ENCODE results near the gene CREG1.

Gene CREG1

GRCh38 chr1:167501515-167502191 is 51.9 kb downstream of the CREG1 start:
- ChIA-PET POLR2A (no interaction called here), CTCF (interaction anchor here (1.2 to 1.3 kb wide), 2 partner anchors 33 to 39 kb away, joined by 4 read pairs; no protein-coding TSS in a partner anchor)
- Histone ChIP-seq H3K4me1 (ENCODE audit: control insufficient read depth, insufficient read depth, low read length) (no peaks in the 10 kb centered on the region), H3K4me3 (ENCODE audit: low read depth, low read length) (no peak overlapping the region), H3K9me3 (ENCODE audit: control insufficient read depth, insufficient read depth, low read depth, low read length) (no peaks in the 10 kb centered on the region), H3K27ac (ENCODE audit: extremely low read depth, low read depth, low read length) (no peak overlapping the region), H3K36me3 (ENCODE audit: control insufficient read depth in 2 of 2, insufficient read depth in 1 of 2, low read length in 2 of 2) (no peaks in the 10 kb centered on the region)
- TF ChIP-seq REST (tag by site-specific recombination; IDR thresholded peaks at IDR 0.05): no peak
- no peak for TF ChIP-seq ZNF19 (tag by site-specific recombination; IDR thresholded peaks at IDR 0.05; ENCODE audit: low read depth)
- TF ChIP-seq ZNF114 (tag by site-specific recombination; IDR thresholded peaks at IDR 0.05): no peak
- TF ChIP-seq ZNF555 (tag by site-specific recombination; conservative IDR thresholded peaks at IDR 0.05): no peak
- no peak for TF ChIP-seq BCL6B (tag by site-specific recombination; IDR thresholded peaks at IDR 0.05)
- no peak for TF ChIP-seq ZNF596 (tag by site-specific recombination; IDR thresholded peaks at IDR 0.05)
- TF ChIP-seq ZNF280D (tag by site-specific recombination; IDR thresholded peaks at IDR 0.05): no peak
- TF ChIP-seq REPIN1 (tag by site-specific recombination; IDR thresholded peaks at IDR 0.05; ENCODE audit: low read depth): no peak
- no peak for TF ChIP-seq ZNF530 (tag by site-specific recombination; IDR thresholded peaks at IDR 0.05; ENCODE audit: low read depth)
- no peak for TF ChIP-seq ZNF701 (tag by site-specific recombination; IDR thresholded peaks at IDR 0.05)
- TF ChIP-seq ZNF670 (tag by site-specific recombination; IDR thresholded peaks at IDR 0.05; ENCODE audit: low read depth): no peak
- TF ChIP-seq BCL11A (tag by site-specific recombination; IDR thresholded peaks at IDR 0.05; ENCODE audit: low read depth): no peak
- TF ChIP-seq ZNF792 (tag by site-specific recombination; IDR thresholded peaks at IDR 0.05): no peak

GRCh38 chr1:167500283-167500860 is 53.2 kb downstream of the CREG1 start:
- Histone ChIP-seq H3K9me3 (ENCODE audit: control insufficient read depth, insufficient read depth, low read depth, low read length) (no peaks in the 10 kb centered on the region), H3K27ac (ENCODE audit: extremely low read depth, low read depth, low read length) (no peak overlapping the region), H3K36me3 (ENCODE audit: control insufficient read depth in 2 of 2, insufficient read depth in 1 of 2, low read length in 2 of 2) (no peaks in the 10 kb centered on the region), H3K4me3 (ENCODE audit: low read depth, low read length) (no peak overlapping the region), H3K4me1 (ENCODE audit: control insufficient read depth, insufficient read depth, low read length) (no peaks in the 10 kb centered on the region)
- ChIA-PET POLR2A (no interaction called here), CTCF (interaction anchor here (0.7 to 1.1 kb wide), 2 partner anchors 30 to 590 kb away, joined by 3 read pairs; no protein-coding TSS in a partner anchor)
- no peak for TF ChIP-seq ZNF596 (tag by site-specific recombination; IDR thresholded peaks at IDR 0.05)
- no peak for TF ChIP-seq ZNF366 (tag by site-specific recombination; conservative IDR thresholded peaks at IDR 0.05)
- no peak for TF ChIP-seq ZNF341 (tag by site-specific recombination; IDR thresholded peaks at IDR 0.05; ENCODE audit: low read depth)
- no peak for TF ChIP-seq ZNF449 (tag by site-specific recombination; IDR thresholded peaks at IDR 0.05)
- no peak for TF ChIP-seq ZFP3 (tag by site-specific recombination; IDR thresholded peaks at IDR 0.05; ENCODE audit: low read depth)
- no peak for TF ChIP-seq ZBTB20 (tag by site-specific recombination; IDR thresholded peaks at IDR 0.05)
- TF ChIP-seq ZNF626 (tag by site-specific recombination; IDR thresholded peaks at IDR 0.05): no peak
- TF ChIP-seq ZNF398 (tag by site-specific recombination; IDR thresholded peaks at IDR 0.05): no peak
- no peak for TF ChIP-seq ZNF274 (IDR thresholded peaks at IDR 0.05; ENCODE audit: low read length)
- no peak for TF ChIP-seq ZNF274 (tag by site-specific recombination; IDR thresholded peaks at IDR 0.05; ENCODE audit: borderline replicate concordance)
- TF ChIP-seq ZNF354C (tag by site-specific recombination; IDR thresholded peaks at IDR 0.05; ENCODE audit: borderline replicate concordance, low read depth): no peak
